ENCODE results near the gene TFB1M.
"Not testable (repeated sequence)": the region's sequence is repeated elsewhere in the genome, so short reads cannot be mapped to it uniquely, and the experiment has no call there.

TFB1M gene

GRCh38 chr6:155270561-155271091, 43.7 kb downstream of the TFB1M start:
- H3K27me3 Mint-ChIP-seq (ENCODE audit: low read depth), result no peaks in the 10 kb centered on the region
- H3K9me3 Mint-ChIP-seq, result no peaks in the 10 kb centered on the region
- no peak overlapping the region for H3K4me3 Mint-ChIP-seq
- H3K36me3 Mint-ChIP-seq (ENCODE audit: low read depth), result peaks cover 13% of the 10 kb centered on the region
- H3K4me1 Mint-ChIP-seq (ENCODE audit: low read depth), result peaks cover 9% of the 10 kb centered on the region
- no peak overlapping the region for H3K27ac Mint-ChIP-seq

- Mint-ChIP-seq H3K9me3 (no peaks in the 10 kb centered on the region), H3K4me1 (ENCODE audit: low read depth) (peaks cover 9% of the 10 kb centered on the region), H3K27me3 (ENCODE audit: low read depth) (no peaks in the 10 kb centered on the region), H3K27ac (peak overlapping the region; percentile 5), H3K4me3 (no peak overlapping the region), H3K36me3 (ENCODE audit: low read depth) (peaks cover 12% of the 10 kb centered on the region)
These were observed 44.5 kb downstream of the TFB1M start for GRCh38 chr6:155269765-155270164.

- H3K9me3 Mint-ChIP-seq; H3K4me1 Mint-ChIP-seq (ENCODE audit: low read depth); H3K27ac Mint-ChIP-seq; H3K27me3 Mint-ChIP-seq (ENCODE audit: low read depth); H3K4me3 Mint-ChIP-seq: not testable (repeated sequence)
- H3K36me3 Mint-ChIP-seq (ENCODE audit: low read depth), result peaks cover 11% of the 10 kb centered on the region
These were observed 46.0 kb downstream of the TFB1M start for GRCh38 chr6:155268088-155268867.

GRCh38 chr6:155267411-155267810, 46.9 kb downstream of the TFB1M start:
- no peak overlapping the region for H3K4me3 Mint-ChIP-seq
- H3K27me3 Mint-ChIP-seq (ENCODE audit: low read depth), result no peaks in the 10 kb centered on the region
- no peak overlapping the region for H3K27ac Mint-ChIP-seq
- H3K36me3 Mint-ChIP-seq (ENCODE audit: low read depth), result peaks cover 9% of the 10 kb centered on the region
- H3K9me3 Mint-ChIP-seq, result no peaks in the 10 kb centered on the region
- peaks cover 5% of the 10 kb centered on the region for H3K4me1 Mint-ChIP-seq (ENCODE audit: low read depth)

GRCh38 chr6:155265843-155266535, 48.3 kb downstream of the TFB1M start:
- Mint-ChIP-seq H3K27ac (no peak overlapping the region), H3K27me3 (ENCODE audit: low read depth) (no peaks in the 10 kb centered on the region), H3K4me3 (no peak overlapping the region), H3K36me3 (ENCODE audit: low read depth) (peaks cover 9% of the 10 kb centered on the region), H3K4me1 (ENCODE audit: low read depth) (peaks cover 8% of the 10 kb centered on the region), H3K9me3 (no peaks in the 10 kb centered on the region)

GRCh38 chr6:155264693-155265320, 49.5 kb downstream of the TFB1M start:
- no peaks in the 10 kb centered on the region for H3K9me3 Mint-ChIP-seq
- H3K4me3 Mint-ChIP-seq, result no peak overlapping the region

GRCh38 chr6:155263373-155264063, 50.8 kb downstream of the TFB1M start, which contains the start of gene CLDN20:
Gene CLDN20 (plus strand): TSS chr6:155264013. CDS start chr6:155275720, 11,707 bp downstream.
- Mint-ChIP-seq H3K4me1 (ENCODE audit: low read depth) (peaks cover 9% of the 10 kb centered on the region), H3K4me3 (no peak within 1 kb of the TSS), H3K27me3 (ENCODE audit: low read depth) (no peaks in the 10 kb centered on the region), H3K9me3 (no peaks in the 10 kb centered on the region), H3K36me3 (ENCODE audit: low read depth) (peaks cover 6% of the 10 kb centered on the region), H3K27ac (no peak within 1 kb of the TSS)

More at GRCh38 chr6:155264693-155265320, 49.5 kb downstream of the TFB1M start:
- Mint-ChIP-seq H3K27me3 (ENCODE audit: low read depth) (no peaks in the 10 kb centered on the region), H3K27ac (no peak overlapping the region), H3K36me3 (ENCODE audit: low read depth) (peaks cover 6% of the 10 kb centered on the region), H3K4me1 (ENCODE audit: low read depth) (peaks cover 9% of the 10 kb centered on the region)

GRCh38 chr6:155262655-155263054, 51.6 kb downstream of the TFB1M start:
- peaks cover 6% of the 10 kb centered on the region for H3K4me1 Mint-ChIP-seq (ENCODE audit: low read depth)
- peaks cover 7% of the 10 kb centered on the region for H3K36me3 Mint-ChIP-seq (ENCODE audit: low read depth)
- no peak overlapping the region for H3K27ac Mint-ChIP-seq
- H3K9me3 Mint-ChIP-seq, result no peaks in the 10 kb centered on the region
- no peak overlapping the region for H3K4me3 Mint-ChIP-seq
- H3K27me3 Mint-ChIP-seq (ENCODE audit: low read depth), result no peaks in the 10 kb centered on the region

- Mint-ChIP-seq H3K27me3 (ENCODE audit: low read depth) (no peaks in the 10 kb centered on the region), H3K27ac (no peak overlapping the region), H3K4me3 (no peak overlapping the region), H3K4me1 (ENCODE audit: low read depth) (peaks cover 6% of the 10 kb centered on the region), H3K9me3 (no peaks in the 10 kb centered on the region), H3K36me3 (ENCODE audit: low read depth) (peaks cover 11% of the 10 kb centered on the region)
These were observed 53.0 kb downstream of the TFB1M start for GRCh38 chr6:155261111-155261900.

GRCh38 chr6:155260686-155261085, 53.6 kb downstream of the TFB1M start:
- Mint-ChIP-seq H3K27me3 (ENCODE audit: low read depth) (no peaks in the 10 kb centered on the region), H3K4me1 (ENCODE audit: low read depth) (peaks cover 6% of the 10 kb centered on the region), H3K27ac (no peak overlapping the region), H3K4me3 (no peak overlapping the region), H3K36me3 (ENCODE audit: low read depth) (peaks cover 11% of the 10 kb centered on the region), H3K9me3 (no peaks in the 10 kb centered on the region)

- H3K27me3 Mint-ChIP-seq (ENCODE audit: low read depth), result no peaks in the 10 kb centered on the region
- H3K4me1 Mint-ChIP-seq (ENCODE audit: low read depth), result peaks cover 6% of the 10 kb centered on the region
- peaks cover 12% of the 10 kb centered on the region for H3K36me3 Mint-ChIP-seq (ENCODE audit: low read depth)
- no peak overlapping the region for H3K4me3 Mint-ChIP-seq
- H3K9me3 Mint-ChIP-seq, result no peaks in the 10 kb centered on the region
- H3K27ac Mint-ChIP-seq, result no peak overlapping the region
These were observed 54.4 kb downstream of the TFB1M start for GRCh38 chr6:155259897-155260296.

GRCh38 chr6:155259204-155259603, 55.1 kb downstream of the TFB1M start:
- Mint-ChIP-seq H3K27ac (no peak overlapping the region), H3K4me1 (ENCODE audit: low read depth) (peaks cover 7% of the 10 kb centered on the region), H3K4me3 (no peak overlapping the region), H3K9me3 (no peaks in the 10 kb centered on the region), H3K36me3 (ENCODE audit: low read depth) (peaks cover 15% of the 10 kb centered on the region), H3K27me3 (ENCODE audit: low read depth) (no peaks in the 10 kb centered on the region)

GRCh38 chr6:155257796-155258195, 56.5 kb downstream of the TFB1M start:
- no peaks in the 10 kb centered on the region for H3K9me3 Mint-ChIP-seq
- H3K27me3 Mint-ChIP-seq (ENCODE audit: low read depth), result no peaks in the 10 kb centered on the region
- peaks cover 7% of the 10 kb centered on the region for H3K4me1 Mint-ChIP-seq (ENCODE audit: low read depth)
- H3K4me3 Mint-ChIP-seq, result no peak overlapping the region
- H3K36me3 Mint-ChIP-seq (ENCODE audit: low read depth), result peaks cover 16% of the 10 kb centered on the region
- H3K27ac Mint-ChIP-seq, result no peak overlapping the region
